Sigmoid colon (tissue), 4 donors: Measurements from ENCODE around the gene KCTD16.

ENCODE experiments used
- CTCF ChIP-seq, 4 experiments: fragments of 450-650 bp in 3 of 4; fragments of 200-600 bp in 1 of 4; IDR thresholded peaks; one replicate each; pipeline ENCODE4 v1.5.1; 2016 to 2019; ENCODE audit warnings: antibody characterized with exemption in 4 of 4, mild to moderate bottlenecking in 3 of 4, moderate library complexity in 2 of 4
- EP300 ChIP-seq, 4 donors: sonication (generic); formaldehyde crosslinking; IDR thresholded peaks; one replicate each; pipeline ENCODE4 v1.6.1; 2017; ENCODE audit warnings: antibody characterized with exemption in 4 of 4
- POLR2A ChIP-seq, 2 donors: fragments of 450-650 bp; IDR thresholded peaks; one replicate each; pipeline ENCODE4 v1.6.1; 2016; ENCODE audit warnings: antibody characterized with exemption in 2 of 2, mild to moderate bottlenecking in 2 of 2, moderate library complexity in 2 of 2

GRCh38 chr5:144332265-144332664 is 161.6 kb downstream of the KCTD16 start:
- TF ChIP-seq CTCF (IDR thresholded peaks at IDR 0.05), result no peak
- no peak for TF ChIP-seq POLR2A (IDR thresholded peaks at IDR 0.05)
- TF ChIP-seq EP300 (IDR thresholded peaks at IDR 0.05), result no peak
